K562 (cell line): ENCODE results near the gene ALG13. TPM values are rescaled to one million over a fixed set of nuclear protein-coding genes. Genes with fewer than 3 reads are reported as not detected.

Source experiments
- ATAC-seq: fragments of 200-7000 bp; cut with Tn5 transposase; 3 replicates; pipeline ENCODE4 v1.9.1; 2020; ENCODE audit warnings: moderate library complexity
- BruUV-seq: library from RNA; stranded (reverse); fragments of 400-500 nt; replicated peaks from 2 replicates; lab custom pipeline; 2021; lab: Mats Ljungman, UMichigan
- CTCF ChIA-PET: fragments of 300-600 bp; formaldehyde crosslinking; extraction: SDS; loops from one replicate; lab custom pipeline; 2021; ENCODE audit warnings: low intra/inter-chr PET ratio; lab: Yijun Ruan, JAX
- POLR2A ChIA-PET: fragments of 300-600, 350-650 bp; sonication (Branson Sonifier 250); formaldehyde crosslinking; extraction: SDS; loops from one replicate; lab custom pipeline; 2021; ENCODE audit warnings: antibody characterized with exemption, inconsistent platforms; lab: Yijun Ruan, JAX
- DNase-seq, 4 experiments: peaks; one replicate each; pipeline versions ENCODE4 v3.0.0 to v3.0.0-alpha.2; 2011 to 2018; ENCODE audit warnings: low spot score in 3 of 4, mixed read lengths in 3 of 4; ENCODE audit errors: extremely low read depth in 1 of 4
- FAIRE-seq: peaks from 2 replicates; lab custom pipeline; 2011; peaks lifted over from hg19 to GRCh38; lab: Jason Lieb, UNC
- H2AFZ ChIP-seq: 2 replicates; pipeline ENCODE4 v1.6.0; 2011; ENCODE audit warnings: low read depth, low read length, control low read depth, inconsistent platforms
- H3K27ac ChIP-seq: fragments of 200-600 bp; 3 replicates; pipeline ENCODE4 v1.8.0; 2011; ENCODE audit warnings: low read depth, mild to moderate bottlenecking, control low read depth, inconsistent platforms, low read length, moderate library complexity, mixed read lengths; ENCODE audit errors: extremely low read depth
- H3K27me3 ChIP-seq, 2 experiments: fragments of 300-600 bp in 1 of 2; 2 replicates in 1 of 2; 3 replicates in 1 of 2; pipeline versions ENCODE4 v1.6.0 to v1.8.0; 2011; ENCODE audit warnings: inconsistent platforms in 2 of 2, low read length in 2 of 2, mild to moderate bottlenecking in 1 of 2, mixed read lengths in 1 of 2, moderate library complexity in 1 of 2; ENCODE audit not compliant: control insufficient read depth in 2 of 2, insufficient read depth in 2 of 2
- H3K36me3 ChIP-seq: fragments of 300-600 bp; 3 replicates; pipeline ENCODE4 v1.8.0; 2011; ENCODE audit warnings: mild to moderate bottlenecking, low read length, inconsistent platforms; ENCODE audit not compliant: control insufficient read depth, insufficient read depth
- H3K4me1 ChIP-seq, 2 experiments: fragments of 200-600 bp in 1 of 2; replicated peaks in 1 of 2; 2 replicates in 1 of 2; 3 replicates in 1 of 2; pipeline versions ENCODE4 v1.5.1 to v1.8.0; 2011; ENCODE audit warnings: inconsistent platforms in 2 of 2, low read length in 2 of 2, mild to moderate bottlenecking in 1 of 2, mixed read lengths in 1 of 2, moderate library complexity in 1 of 2; ENCODE audit not compliant: control insufficient read depth in 2 of 2, insufficient read depth in 2 of 2
- H3K4me2 ChIP-seq: 2 replicates; pipeline ENCODE4 v1.6.1; 2011; ENCODE audit warnings: low read length, control low read depth, inconsistent platforms, mixed read lengths; ENCODE audit not compliant: insufficient read depth
- H3K4me3 ChIP-seq: fragments of 200-600 bp; sonication (generic), shearing (Covaris generic); 2 replicates; pipeline ENCODE4 v1.5.1; 2016; ENCODE audit warnings: control low read depth, inconsistent platforms
- H3K79me2 ChIP-seq: fragments of 200-600 bp; 3 replicates; pipeline ENCODE4 v1.8.0; 2011; ENCODE audit warnings: low read length, inconsistent platforms; ENCODE audit not compliant: control insufficient read depth, insufficient read depth
- H3K9ac ChIP-seq, 2 experiments: 2 replicates each; pipeline versions ENCODE4 v1.6.0 to v1.6.1; 2011; ENCODE audit warnings: low read depth in 2 of 2, low read length in 2 of 2, control low read depth in 1 of 2, inconsistent platforms in 1 of 2, mild to moderate bottlenecking in 1 of 2, mixed read lengths in 1 of 2; ENCODE audit not compliant: insufficient read depth in 1 of 2
- H3K9me1 ChIP-seq: one replicate; pipeline ENCODE4 v1.6.0; 2011; ENCODE audit warnings: inconsistent platforms, mild to moderate bottlenecking, low read length, moderate library complexity; ENCODE audit not compliant: control insufficient read depth, insufficient read depth
- H3K9me3 ChIP-seq: replicated peaks from 2 replicates; pipeline ENCODE4 v1.5.1; 2011; ENCODE audit warnings: low read depth, low read length, inconsistent platforms; ENCODE audit not compliant: control insufficient read depth, insufficient read depth
- H4K20me1 ChIP-seq: replicated peaks from 2 replicates; pipeline ENCODE4 v1.6.1; 2011; ENCODE audit warnings: low read length, inconsistent platforms, mixed read lengths; ENCODE audit not compliant: control insufficient read depth, insufficient read depth
- BRCA1 ChIP-seq, 2 experiments: fragments of 450-650 bp in 1 of 2; sonication (generic) in 1 of 2; formaldehyde crosslinking in 1 of 2; IDR thresholded peaks; 2 replicates each; pipeline versions ENCODE4 v1.5.0 to v1.6.1; 2017 to 2020; ENCODE audit warnings: mild to moderate bottlenecking in 1 of 2, missing genetic modification reagents in 1 of 2
- E2F8 ChIP-seq: fragments of 450-650 bp; IDR thresholded peaks from 2 replicates; pipeline ENCODE4 v1.7.1; 2018; ENCODE audit warnings: mild to moderate bottlenecking, low read depth; ENCODE audit not compliant: partially characterized antibody
- EP300 ChIP-seq: IDR thresholded peaks from 2 replicates; pipeline ENCODE4 v1.6.1; 2012; ENCODE audit warnings: low read length, improper control_type of control experiment
- FOXA3 ChIP-seq, 2 experiments: fragments of 450-650 bp in 1 of 2; sonication (generic) in 1 of 2; formaldehyde crosslinking; IDR thresholded peaks in 1 of 2; conservative IDR thresholded peaks in 1 of 2; 2 replicates each; pipeline versions ENCODE4 v1.4.0 to v1.8.0; 2020 to 2022; ENCODE audit warnings: mild to moderate bottlenecking in 2 of 2, missing genetic modification reagents in 1 of 2
- KDM1A ChIP-seq, 2 experiments: fragments of 450-650 bp; IDR thresholded peaks; 2 replicates each; pipeline ENCODE4 v1.6.1; 2016; ENCODE audit warnings: mild to moderate bottlenecking in 2 of 2
- RBM17 ChIP-seq: fragments of 200-400 bp; formaldehyde crosslinking; IDR thresholded peaks from 2 replicates; pipeline ENCODE4 v1.6.1; 2017; ENCODE audit warnings: low read depth, mild to moderate bottlenecking, low read length, borderline replicate concordance
- REST ChIP-seq, 2 experiments: fragments of 450-650 bp; formaldehyde crosslinking in 1 of 2; IDR thresholded peaks; 2 replicates each; pipeline versions ENCODE4 v1.4.0 to v1.6.1; 2014 to 2020; ENCODE audit warnings: mild to moderate bottlenecking in 2 of 2, borderline replicate concordance in 1 of 2, low read depth in 1 of 2
- ZNF24 ChIP-seq: fragments of 450-650 bp; IDR thresholded peaks from 2 replicates; pipeline ENCODE4 v1.6.1; 2016
- ZNF282 ChIP-seq: sonication (generic); formaldehyde crosslinking; IDR thresholded peaks from 2 replicates; pipeline ENCODE4 v1.8.1; 2023; ENCODE audit warnings: missing genetic modification reagents
- WGBS: fragments of 100-300 bp; shearing (Covaris generic); methylation state at CpG from one replicate; pipeline ENCODE4 v1.1.6; 2016; ENCODE audit warnings: low coverage, mixed read lengths; ENCODE audit not compliant: insufficient coverage; ENCODE audit errors: missing lambda C conversion rate; 5-methylcytosine and 5-hydroxymethylcytosine counted together
- in situ Hi-C: fragments of 300-500 bp; cut with MboI; formaldehyde crosslinking; loops from 4 replicates; pipeline ENCODE4 v1.15.0; 2018; ENCODE audit warnings: inconsistent platforms, mixed read lengths
- intact Hi-C: fragments of 100-400 bp; cut with micrococcal nuclease; formaldehyde crosslinking; loops from 2 replicates; pipeline ENCODE4 v1.14.2; 2022
- polyA plus RNA-seq, 8 experiments: library from polyadenylated mRNA; depleted of rRNA in 4 of 8; stranded (reverse) in 5 of 8; unstranded in 3 of 8; fragments of >200 nt; fragmentation: Nextera tagmentation in 2 of 8; fragmentation: Illumina TruSeq in 1 of 8; extraction: Ambion mirVana in 2 of 8; extraction: Trizol in 1 of 8; gene quantifications; 2 replicates each; pipeline versions ENCODE4 v1.2.1 to v1.2.3, GENCODE V29; 2011 to 2014; ENCODE audit warnings: inconsistent platforms in 1 of 8, missing spikeins in 1 of 8
- total RNA-seq, 7 experiments: library from RNA; depleted of rRNA in 6 of 7; stranded (reverse); fragments of >200 nt in 6 of 7; fragmentation: Illumina TruSeq in 2 of 7; extraction: Trizol in 2 of 7; gene quantifications; 2 replicates each; pipeline versions ENCODE4 v1.2.1 to v1.2.3, GENCODE V29; 2011 to 2021; ENCODE audit warnings: low replicate concordance in 1 of 7

Gene ALG13
- total and polyA plus RNA-seq, 9 of the 15 experiments (the other 6 are each of a cell fraction or from before 2014, with no cell fraction given): 40.3 to 117 (median 68.2) TPM

DNA sequence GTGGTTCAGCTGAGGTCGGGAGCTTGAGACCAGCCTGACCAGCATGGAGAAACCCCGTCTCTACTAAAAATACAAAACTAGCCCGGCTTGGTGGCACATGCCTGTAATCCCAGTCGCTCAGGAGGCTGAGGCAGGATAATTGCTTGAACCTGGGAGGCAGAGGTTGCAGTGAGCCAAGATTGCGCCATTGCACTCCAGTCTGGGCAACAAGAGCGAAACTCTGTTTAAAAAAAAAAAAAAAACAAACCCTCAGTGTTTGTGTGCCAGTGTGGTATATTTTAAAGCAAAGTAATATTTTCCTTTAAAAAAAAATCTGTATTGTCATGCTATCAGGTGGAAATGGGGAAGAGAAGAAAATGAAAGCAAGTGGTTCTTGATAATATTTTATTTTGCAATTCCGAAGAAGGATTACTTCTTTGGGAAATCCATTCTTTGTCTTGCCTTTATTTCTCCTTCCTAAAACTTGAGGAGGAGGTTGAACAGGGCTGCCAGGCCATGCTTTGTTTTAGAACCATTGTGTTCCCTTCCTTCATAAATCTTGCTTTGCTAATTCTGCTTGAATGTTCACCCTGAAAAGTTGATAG is 14.4 kb downstream of the ALG13 start:
- ChIA-PET CTCF (no interaction called here), POLR2A (no interaction called here)
- H3K4me3 ChIP-seq: no peak overlapping the region
- no peak overlapping the region for H3K9ac ChIP-seq
- WGBS: 83% methylated on average over 2 of the region's 7 CpGs
- DNase-seq: no peak
- H3K9me1 ChIP-seq: no peaks in the 10 kb centered on the region
- intact Hi-C loops: no loop called here
- no peak for ATAC-seq
- no peaks in the 10 kb centered on the region; the same call in 1 of the 2 replicates for H3K9me3 ChIP-seq
- no peaks in the 10 kb centered on the region for H3K79me2 ChIP-seq
- H4K20me1 ChIP-seq: no peaks in the 10 kb centered on the region
- H2AFZ ChIP-seq: no peak overlapping the region
- H3K27ac ChIP-seq: no peak overlapping the region
- H3K4me2 ChIP-seq: no peak overlapping the region
- no TSS peak for BruUV-seq
- in situ Hi-C loops: no loop called here
- no peaks in the 10 kb centered on the region for H3K4me1 ChIP-seq
- no peak for FAIRE-seq
- no peaks in the 10 kb centered on the region for H3K27me3 ChIP-seq
- H3K36me3 ChIP-seq: peaks cover 18% of the 10 kb centered on the region; the same call in 1 of the 3 replicates
- no peak for TF ChIP-seq BRCA1 (IDR thresholded peaks at IDR 0.05)
- TF ChIP-seq BRCA1 (CRISPR knock-in tag; IDR thresholded peaks at IDR 0.05): no peak
- no peak for TF ChIP-seq KDM1A (IDR thresholded peaks at IDR 0.05)
- TF ChIP-seq EP300: no peak
- no peak for TF ChIP-seq REST (IDR thresholded peaks at IDR 0.05; ENCODE audit: borderline replicate concordance)
- TF ChIP-seq REST (CRISPR knock-in tag; IDR thresholded peaks at IDR 0.05; ENCODE audit: low read depth): no peak
- no peak for TF ChIP-seq ZNF24
- TF ChIP-seq RBM17: no peak
- no peak for TF ChIP-seq FOXA3 (CRISPR knock-in tag; conservative IDR thresholded peaks at IDR 0.05 in 1 of 2, IDR thresholded peaks at IDR 0.05 in 1 of 2)
- no peak for TF ChIP-seq E2F8
- no peak for TF ChIP-seq ZNF282 (CRISPR knock-in tag)
